GM12872 (cell line): Measurements from ENCODE around the gene DNALI1.

Experiments used
- TF ChIP-seq, protein P1 (sequence below): IDR thresholded peaks from 3 replicates; pipeline ENCODE4 v1.5.1; 2011; ENCODE audit warnings: low read depth, mild to moderate bottlenecking, low read length, moderate library complexity; ENCODE audit not compliant: insufficient read depth

The DNALI1 gene

DNA sequence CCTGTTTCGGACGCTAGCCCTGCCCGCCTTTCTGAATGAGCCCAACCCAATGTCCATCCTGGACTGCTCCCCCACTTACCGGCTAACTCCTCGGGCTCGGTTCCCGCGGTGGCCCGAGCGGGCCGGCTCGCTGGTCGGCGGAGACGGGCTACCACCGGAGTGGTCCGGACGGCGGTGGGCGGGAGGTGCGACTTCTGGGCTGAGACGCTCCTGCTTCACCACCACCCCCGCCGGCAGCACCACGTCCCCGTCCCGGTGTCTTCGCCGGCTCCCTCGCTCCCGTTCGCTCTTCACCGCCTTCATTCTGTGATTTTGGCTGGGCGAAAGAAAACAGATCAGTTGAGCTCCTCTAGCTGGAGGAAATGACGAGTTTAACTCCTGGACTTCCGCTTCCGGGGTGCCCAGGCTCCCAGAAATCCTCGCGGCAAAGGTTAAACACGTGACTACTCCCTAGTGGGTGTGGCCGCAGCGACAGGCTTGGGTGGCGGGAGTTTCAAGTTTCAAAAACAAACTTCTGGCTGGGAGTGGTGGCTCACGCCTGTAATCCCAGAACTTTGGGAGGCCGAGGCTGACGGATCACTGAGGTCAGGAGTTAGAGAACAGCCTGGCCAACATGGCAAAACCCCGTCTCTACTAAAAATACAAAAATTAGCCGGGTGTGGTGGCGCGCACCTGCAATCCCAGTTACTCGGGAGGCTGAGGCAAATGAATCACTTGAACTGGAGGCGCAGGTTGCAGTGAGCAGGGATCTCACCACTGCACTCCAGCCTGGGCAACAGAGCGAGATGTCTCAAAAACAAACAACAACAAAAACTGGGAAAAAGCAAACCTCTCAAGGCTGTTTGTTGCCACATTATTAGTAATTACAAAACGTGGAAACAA, 2.6 kb upstream of the DNALI1 start, which contains the start of gene SNIP1:
TSS of gene SNIP1 (minus strand) at position 367 of the 882 bp plus-strand sequence. CDS start at position 303, 64 bp downstream.
- TF ChIP-seq, protein P1, sequence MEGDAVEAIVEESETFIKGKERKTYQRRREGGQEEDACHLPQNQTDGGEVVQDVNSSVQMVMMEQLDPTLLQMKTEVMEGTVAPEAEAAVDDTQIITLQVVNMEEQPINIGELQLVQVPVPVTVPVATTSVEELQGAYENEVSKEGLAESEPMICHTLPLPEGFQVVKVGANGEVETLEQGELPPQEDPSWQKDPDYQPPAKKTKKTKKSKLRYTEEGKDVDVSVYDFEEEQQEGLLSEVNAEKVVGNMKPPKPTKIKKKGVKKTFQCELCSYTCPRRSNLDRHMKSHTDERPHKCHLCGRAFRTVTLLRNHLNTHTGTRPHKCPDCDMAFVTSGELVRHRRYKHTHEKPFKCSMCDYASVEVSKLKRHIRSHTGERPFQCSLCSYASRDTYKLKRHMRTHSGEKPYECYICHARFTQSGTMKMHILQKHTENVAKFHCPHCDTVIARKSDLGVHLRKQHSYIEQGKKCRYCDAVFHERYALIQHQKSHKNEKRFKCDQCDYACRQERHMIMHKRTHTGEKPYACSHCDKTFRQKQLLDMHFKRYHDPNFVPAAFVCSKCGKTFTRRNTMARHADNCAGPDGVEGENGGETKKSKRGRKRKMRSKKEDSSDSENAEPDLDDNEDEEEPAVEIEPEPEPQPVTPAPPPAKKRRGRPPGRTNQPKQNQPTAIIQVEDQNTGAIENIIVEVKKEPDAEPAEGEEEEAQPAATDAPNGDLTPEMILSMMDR: no peak

DNA sequence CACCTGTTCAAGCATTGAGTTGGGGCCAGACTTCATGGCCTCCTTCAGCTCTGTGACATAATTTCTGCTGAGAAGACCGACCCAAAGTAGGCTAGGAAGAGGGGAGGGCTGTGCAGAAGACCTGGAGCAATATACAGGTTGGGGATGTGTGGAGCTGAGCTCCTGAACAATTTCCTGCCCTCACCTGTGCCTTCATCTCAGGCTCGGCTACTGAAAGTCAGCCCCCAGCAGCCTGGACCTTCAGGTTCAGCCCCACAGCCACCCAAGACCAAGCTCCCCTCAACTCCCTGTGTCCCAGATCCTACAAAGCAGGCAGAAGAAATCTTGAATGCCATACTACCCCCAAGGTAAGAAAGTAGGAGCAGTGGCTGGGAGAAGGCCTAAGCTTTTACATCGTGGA, 662 bp downstream of the DNALI1 start:
- TF ChIP-seq, protein P1: no peak

DNA sequence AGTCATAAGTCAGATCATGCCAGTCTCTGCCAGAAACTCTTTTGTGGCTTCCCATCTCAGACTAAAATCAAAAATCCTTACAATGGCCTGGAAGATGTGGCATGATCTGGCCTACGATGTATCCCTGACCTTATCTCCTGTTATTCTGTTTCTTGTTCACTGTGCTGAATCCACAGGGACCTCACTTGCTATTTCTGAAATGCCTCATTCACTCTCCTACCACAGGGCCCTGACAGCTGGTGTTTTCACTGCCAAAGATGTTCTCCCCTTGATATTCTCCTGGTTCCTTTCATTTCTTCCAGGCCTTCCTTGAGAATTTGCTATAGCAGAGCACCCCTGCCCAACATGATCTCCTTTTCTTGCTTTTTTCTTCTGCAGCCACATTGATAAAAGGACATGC, 1.7 kb downstream of the DNALI1 start:
- TF ChIP-seq, protein P1: no peak

DNA sequence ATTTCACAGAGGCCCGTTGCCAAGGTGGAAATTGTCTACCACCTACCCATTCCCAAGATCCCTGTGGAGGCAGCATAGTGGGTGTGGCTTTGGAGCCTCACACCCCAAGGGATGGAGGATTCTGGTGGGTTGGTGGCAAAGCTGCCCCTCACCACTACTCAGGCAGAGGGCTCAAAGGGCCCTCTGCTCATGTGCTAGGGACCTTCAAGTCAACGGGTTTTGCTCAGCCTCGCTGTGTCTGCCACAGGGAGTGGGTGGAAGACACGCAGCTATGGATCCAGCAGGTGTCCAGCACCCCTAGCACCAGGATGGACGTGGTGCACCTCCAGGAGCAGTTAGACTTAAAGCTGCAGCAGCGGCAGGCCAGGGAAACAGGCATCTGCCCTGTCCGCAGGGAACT, 2.3 kb downstream of the DNALI1 start:
- TF ChIP-seq, protein P1: no peak

DNA sequence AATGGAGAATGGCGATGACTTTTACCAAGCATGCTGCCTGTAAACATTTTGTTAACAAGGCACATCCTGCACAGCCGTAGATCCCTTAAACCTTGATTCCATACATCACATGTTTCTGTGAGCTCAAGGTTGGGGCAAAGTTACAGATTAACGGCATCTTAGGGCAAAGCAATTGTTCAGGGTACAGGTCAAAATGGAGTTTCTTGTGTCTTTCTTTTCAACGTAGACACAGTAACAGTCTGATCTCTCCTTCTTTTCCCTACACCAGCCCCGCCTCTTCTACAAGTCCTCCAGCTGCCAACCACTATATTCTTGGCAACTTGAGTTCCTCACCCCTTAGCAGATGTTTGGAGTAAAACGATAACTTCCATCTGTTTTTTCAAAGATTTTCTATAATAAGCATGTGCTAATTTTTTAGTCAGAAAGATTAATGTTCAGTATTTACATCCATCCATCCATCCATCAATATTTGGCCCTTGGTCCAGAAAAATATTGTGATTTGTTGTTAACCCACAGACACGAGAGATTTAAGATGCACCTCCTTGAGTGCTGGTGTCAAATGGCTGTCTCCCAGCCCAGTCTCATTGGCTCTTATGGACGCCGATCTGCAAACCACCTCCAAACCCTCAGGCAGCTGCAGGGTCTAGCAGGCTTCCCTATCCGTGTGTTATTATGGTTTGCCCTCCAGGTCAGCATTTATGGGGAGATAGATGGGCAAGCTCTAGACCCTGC, 3.8 kb downstream of the DNALI1 start:
- TF ChIP-seq, protein P1: no peak

DNA sequence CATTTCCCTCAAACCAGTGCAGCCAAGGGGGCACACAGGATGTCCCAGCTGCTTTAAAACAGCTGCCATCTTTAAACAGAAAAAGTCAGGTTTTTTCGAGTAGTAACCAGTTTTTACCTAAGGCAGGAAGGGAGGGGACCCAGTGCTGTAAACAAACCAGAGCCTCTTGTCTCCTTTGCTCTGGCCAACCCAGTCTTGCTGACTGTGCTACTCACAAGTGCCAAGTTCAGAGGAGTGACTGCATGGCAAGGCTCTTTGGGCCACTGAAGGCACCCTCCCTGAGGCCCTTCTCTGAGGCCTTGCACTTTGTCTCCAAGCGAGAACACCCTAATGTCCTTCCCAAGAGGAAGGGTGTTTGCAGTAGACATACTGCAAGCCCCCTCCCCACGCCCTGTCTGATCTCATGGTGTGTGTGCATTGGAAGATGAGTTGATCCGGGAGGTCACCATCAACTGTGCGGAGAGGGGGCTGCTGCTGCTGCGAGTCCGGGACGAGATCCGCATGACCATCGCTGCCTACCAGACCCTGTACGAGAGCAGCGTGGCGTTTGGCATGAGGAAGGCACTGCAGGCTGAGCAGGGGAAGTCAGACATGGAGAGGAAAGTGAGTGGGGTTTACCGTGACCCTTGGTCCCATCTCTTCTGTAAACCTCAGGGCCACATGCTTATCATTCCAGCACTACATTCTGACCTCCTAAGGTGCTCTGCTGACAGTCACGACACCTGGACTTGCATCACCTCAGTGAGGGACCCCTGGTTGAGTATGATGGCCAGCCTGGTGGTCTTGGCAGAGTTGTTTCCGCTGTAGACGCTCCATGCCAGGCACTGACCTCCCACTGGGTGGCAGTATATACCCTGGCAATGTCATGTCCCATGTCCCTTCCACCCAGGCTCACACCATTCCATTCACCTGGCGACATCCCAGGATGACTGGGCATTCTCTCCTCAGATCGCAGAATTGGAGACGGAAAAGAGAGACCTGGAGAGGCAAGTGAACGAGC, 4.7 kb downstream of the DNALI1 start:
- TF ChIP-seq, protein P1: peak; percentile 76
